H1 (cell line): ENCODE results near the gene VTN. TPM values are rescaled to one million over a fixed set of nuclear protein-coding genes. Genes with fewer than 3 reads are reported as not detected.
A peak's percentile ranks its signal among the peaks of the same experiment; 100 is the strongest.

Source experiments
- GABPA ChIP-seq: IDR thresholded peaks from 2 replicates; pipeline ENCODE4 v1.6.1; 2011; ENCODE audit warnings: mild to moderate bottlenecking, low read length, moderate library complexity, borderline replicate concordance; ENCODE audit not compliant: insufficient read depth
- GTF2F1 ChIP-seq: IDR thresholded peaks from 2 replicates; pipeline ENCODE4 v1.6.1; 2012; ENCODE audit warnings: low read depth, low read length, improper control_type of control experiment, borderline replicate concordance
- RFX5 ChIP-seq: IDR thresholded peaks from 2 replicates; pipeline ENCODE4 v1.6.1; 2011; ENCODE audit warnings: low read depth, low read length, improper control_type of control experiment, borderline replicate concordance
- TBP ChIP-seq: IDR thresholded peaks from 2 replicates; pipeline ENCODE4 v1.6.1; 2011; ENCODE audit warnings: low read depth, low read length, improper control_type of control experiment
- YY1 ChIP-seq: IDR thresholded peaks from 2 replicates; pipeline ENCODE4 v1.6.1; 2011; ENCODE audit warnings: low read depth, mild to moderate bottlenecking, low read length
- polyA plus RNA-seq, 7 experiments: library from polyadenylated mRNA; depleted of rRNA in 3 of 7; stranded (reverse) in 5 of 7; unstranded in 2 of 7; fragments of >200 nt in 5 of 7; fragments of 200-250 nt in 2 of 7; gene quantifications; 1 replicate in 5 of 7; 2 replicates in 1 of 7; 4 replicates in 1 of 7; pipeline versions ENCODE4 v1.2.1 to v1.2.3, GENCODE V29; 2011 to 2013; ENCODE audit warnings: missing spikeins in 2 of 7, mixed read lengths in 2 of 7
- total RNA-seq: library from RNA; stranded (reverse); fragmentation: NEBNext Ultra II Directional; extraction: Animal tissue kit (Norgen Biotek cat#: 25700); gene quantifications from 2 replicates; pipeline ENCODE4 v1.2.1, GENCODE V29; 2021
- TF ChIP-seq, protein P1 (sequence below): IDR thresholded peaks from 2 replicates; pipeline ENCODE4 v1.6.1; 2012; ENCODE audit warnings: inconsistent platforms

The VTN gene
- total and polyA plus RNA-seq, 2 of the 8 experiments (the other 6 are each of a cell fraction or from before 2014, with no cell fraction given) = 0.18 TPM; not detected in 1

DNA sequence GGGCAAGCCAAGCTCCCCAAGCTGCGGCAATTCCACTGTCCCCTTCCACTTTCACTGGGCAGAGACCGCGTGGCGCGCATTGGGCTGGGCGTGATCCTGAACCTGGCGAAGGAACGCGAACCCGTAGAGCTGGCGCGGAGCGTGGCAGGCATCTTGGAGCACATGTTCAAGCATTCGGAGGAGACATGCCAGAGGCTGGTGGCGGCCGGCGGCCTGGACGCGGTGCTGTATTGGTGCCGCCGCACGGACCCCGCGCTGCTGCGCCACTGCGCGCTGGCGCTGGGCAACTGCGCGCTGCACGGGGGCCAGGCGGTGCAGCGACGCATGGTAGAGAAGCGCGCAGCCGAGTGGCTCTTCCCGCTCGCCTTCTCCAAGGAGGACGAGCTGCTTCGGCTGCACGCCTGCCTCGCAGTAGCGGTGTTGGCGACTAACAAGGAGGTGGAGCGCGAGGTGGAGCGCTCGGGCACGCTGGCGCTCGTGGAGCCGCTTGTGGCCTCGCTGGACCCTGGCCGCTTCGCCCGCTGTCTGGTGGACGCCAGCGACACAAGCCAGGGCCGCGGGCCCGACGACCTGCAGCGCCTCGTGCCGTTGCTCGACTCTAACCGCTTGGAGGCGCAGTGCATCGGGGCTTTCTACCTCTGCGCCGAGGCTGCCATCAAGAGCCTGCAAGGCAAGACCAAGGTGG is 11.2 kb upstream of the VTN start (continued):
- TF ChIP-seq, protein P1, sequence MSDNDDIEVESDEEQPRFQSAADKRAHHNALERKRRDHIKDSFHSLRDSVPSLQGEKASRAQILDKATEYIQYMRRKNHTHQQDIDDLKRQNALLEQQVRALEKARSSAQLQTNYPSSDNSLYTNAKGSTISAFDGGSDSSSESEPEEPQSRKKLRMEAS = peak; percentile 96
- TF ChIP-seq GTF2F1 (0 out of 2 replicates have a peak, but pooled peaks have one; percentile 16), RFX5 (no peak), YY1 (peak; percentile 56; the same call in 1 of the 2 replicates), GABPA (peak; percentile 75; the same call in 1 of the 2 replicates), TBP (peak; percentile 21; the same call in 1 of the 2 replicates)
